SU-DHL-6 (cell line): ENCODE measurements around the gene ERAP2.

Experiments
- CTCF ChIP-seq: fragments of 200-600 bp; sonication (generic); IDR thresholded peaks from one replicate; pipeline ENCODE4 v1.5.1; 2017; ENCODE audit warnings: antibody characterized with exemption, mild to moderate bottlenecking, low read length, moderate library complexity; ENCODE audit not compliant: insufficient read depth, poor library complexity, severe bottlenecking
- EZH2phosphoT487 ChIP-seq: fragments of 200-600 bp; sonication (generic), shearing (Covaris generic); conservative IDR thresholded peaks from 2 replicates; pipeline ENCODE4 v1.6.1; 2018; ENCODE audit warnings: mild to moderate bottlenecking, antibody characterized with exemption, low read length, moderate library complexity, mixed read lengths

GRCh38 chr5:96909003-96909402, 32.7 kb downstream of the ERAP2 start:
- TF ChIP-seq CTCF (no peak), EZH2phosphoT487 (no peak)
